HG02642 (cell line): ENCODE data around the gene METTL13.

Source experiments
- ATAC-seq: cut with Tn5 transposase; IDR thresholded peaks from one replicate; pipeline ENCODE4 v1.9.1; 2021; ENCODE audit warnings: mild to moderate bottlenecking; ENCODE audit not compliant: unreplicated experiment, poor library complexity

Gene METTL13

DNA sequence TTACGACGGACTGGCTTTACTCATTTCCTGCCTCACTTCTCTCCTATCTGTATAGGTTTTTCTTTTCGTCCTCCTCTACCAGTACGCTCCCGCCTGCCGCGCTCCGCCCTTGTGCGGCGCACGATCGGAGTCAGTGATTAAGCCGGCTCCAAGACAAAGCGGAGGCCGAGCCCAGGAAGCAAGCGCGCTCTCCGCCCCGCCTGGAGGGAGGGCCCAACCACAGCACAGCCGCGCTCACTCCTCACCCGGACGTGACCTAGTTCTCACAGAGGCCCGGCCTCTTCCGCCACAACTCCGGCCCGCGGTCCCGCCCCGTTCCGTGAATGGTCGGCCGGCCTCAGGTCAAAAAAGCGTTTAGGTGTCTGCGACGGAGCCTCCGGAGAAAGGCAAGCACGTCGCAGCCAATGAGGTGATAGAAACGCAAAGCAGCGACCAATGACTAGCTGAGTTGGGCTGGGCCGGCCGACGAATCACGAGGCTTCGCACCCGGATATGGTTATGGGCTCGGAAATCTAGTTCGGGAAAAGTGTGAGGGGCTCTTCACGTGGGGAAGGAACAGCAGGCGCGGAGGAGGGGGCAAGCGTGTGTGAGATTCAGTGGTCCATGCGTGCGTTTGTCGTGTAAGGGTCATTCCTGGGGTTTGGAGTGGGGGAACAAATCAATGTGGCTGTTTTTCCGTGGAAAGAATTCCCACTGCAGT lies at the start of gene METTL13:
Gene METTL13 (plus strand): TSS at position 485 of the 700 bp plus-strand sequence. CDS start 308 bp downstream, outside the sequence.
- peak; percentile 99 for ATAC-seq

DNA sequence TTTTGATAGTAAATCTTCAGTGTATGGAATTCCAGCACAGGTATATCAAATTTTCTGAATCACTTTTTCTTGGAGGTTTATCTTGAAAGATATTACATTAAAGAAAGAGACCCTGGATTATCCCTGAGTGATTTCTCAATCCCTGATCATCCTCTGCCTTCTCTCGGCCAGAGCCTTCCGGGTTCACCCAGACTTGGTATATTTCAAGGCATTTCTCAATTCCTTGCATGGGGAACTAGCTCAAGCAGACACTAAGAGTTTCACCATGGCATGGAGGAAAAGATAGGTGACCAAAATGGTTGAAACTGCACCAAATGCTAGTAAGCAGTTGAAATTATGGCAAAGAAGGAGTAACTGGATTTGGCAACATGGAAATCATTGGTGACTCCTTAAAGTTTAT lies 45.3 kb upstream of the METTL13 start:
- no peak for ATAC-seq

GRCh38 chr1:171738911-171739310 lies 42.5 kb upstream of the METTL13 start:
- ATAC-seq, result no peak

GRCh38 chr1:171739656-171740055 lies 41.8 kb upstream of the METTL13 start:
- ATAC-seq, result no peak

GRCh38 chr1:171740356-171740863 lies 41.0 kb upstream of the METTL13 start:
- no peak for ATAC-seq

DNA sequence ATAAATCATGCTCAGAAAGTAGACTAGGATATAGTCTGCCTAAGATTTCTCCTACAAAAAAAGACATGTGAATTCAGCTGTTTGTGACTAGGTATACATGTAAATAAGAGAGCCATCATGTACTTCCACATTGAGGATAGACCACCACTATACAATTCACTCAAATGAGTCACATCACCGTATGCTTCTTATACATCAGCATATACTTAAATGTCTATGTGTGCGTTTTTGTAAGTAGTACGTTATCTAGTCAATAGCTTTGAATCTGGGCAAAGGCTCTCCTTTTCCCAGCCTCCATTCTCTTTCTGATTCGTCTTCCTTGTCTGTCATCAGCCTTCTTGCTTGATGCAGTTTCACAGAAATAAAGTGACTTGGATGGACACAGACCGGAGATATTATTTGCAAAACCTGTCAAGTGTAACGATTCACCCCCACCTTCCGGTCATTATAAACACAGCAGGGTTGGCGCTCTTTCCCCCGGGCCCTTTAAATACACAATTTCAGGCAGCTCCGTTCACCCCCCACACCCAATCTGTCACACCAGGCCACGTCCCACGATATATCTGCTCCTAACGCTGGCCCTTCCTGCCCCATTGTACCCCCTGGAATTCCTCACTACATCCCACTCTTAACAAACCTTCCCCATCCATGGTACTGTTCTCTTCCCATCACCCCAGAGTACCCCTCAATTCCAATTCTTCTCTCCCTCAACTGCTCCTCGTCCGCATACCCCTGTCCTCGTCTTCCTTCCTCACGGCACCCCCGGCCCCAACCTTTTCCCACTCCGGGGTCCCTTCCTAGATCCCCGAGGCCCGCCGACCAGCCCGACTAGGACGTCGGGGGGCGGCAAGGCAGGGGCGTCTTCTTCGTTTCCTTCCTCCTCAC lies 40.2 kb upstream of the METTL13 start:
- ATAC-seq, result peak; percentile 31

GRCh38 chr1:171741872-171742576 lies 39.4 kb upstream of the METTL13 start, which contains the start of gene VAMP4:
TSS of gene VAMP4 (minus strand) at chr1:171742065. CDS start at chr1:171738414, 3,651 bp downstream.
- ATAC-seq, result peak; percentile 90

GRCh38 chr1:171742577-171742922 lies 38.9 kb upstream of the METTL13 start:
- peak; percentile 8 for ATAC-seq

DNA sequence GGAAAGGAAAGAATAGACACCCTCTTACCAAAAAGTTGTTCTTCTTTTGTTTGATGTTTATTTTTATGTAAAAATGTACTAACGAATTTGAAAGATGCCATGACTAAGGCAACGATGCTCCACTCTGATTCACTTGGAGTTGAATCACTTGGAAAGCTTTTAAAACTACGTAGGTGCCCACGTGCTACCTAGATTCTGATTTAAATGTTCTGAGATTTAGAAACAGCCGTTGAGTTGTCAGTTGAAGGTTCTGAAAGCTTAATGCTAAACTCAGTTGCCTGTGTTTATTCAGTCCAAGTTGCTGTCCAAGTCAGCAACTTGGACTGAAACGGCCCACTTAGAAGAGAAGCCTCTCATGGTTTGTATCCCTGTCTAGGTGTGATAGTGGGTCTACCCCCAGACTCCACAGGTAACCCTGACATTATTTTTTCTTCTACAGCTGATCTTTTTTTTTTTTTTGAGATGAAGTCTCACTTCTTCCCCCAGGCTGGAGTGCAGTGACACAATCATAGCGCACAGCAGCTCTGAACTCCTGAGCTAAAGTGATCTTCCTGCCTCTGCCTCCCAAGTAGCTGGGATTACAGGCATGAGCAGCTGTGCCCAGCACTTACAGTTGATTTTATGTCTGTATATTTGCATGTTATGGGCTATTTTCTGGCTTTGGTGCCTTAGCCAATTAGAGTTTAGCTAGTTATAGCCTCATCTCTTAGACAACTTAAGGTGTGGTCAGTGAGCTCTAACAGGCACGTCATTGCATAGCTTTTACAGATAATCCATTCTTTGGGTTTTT lies 38.2 kb upstream of the METTL13 start:
- no peak for ATAC-seq

- ATAC-seq, result no peak
These were observed 36.5 kb upstream of the METTL13 start for GRCh38 chr1:171744986-171745385.

DNA sequence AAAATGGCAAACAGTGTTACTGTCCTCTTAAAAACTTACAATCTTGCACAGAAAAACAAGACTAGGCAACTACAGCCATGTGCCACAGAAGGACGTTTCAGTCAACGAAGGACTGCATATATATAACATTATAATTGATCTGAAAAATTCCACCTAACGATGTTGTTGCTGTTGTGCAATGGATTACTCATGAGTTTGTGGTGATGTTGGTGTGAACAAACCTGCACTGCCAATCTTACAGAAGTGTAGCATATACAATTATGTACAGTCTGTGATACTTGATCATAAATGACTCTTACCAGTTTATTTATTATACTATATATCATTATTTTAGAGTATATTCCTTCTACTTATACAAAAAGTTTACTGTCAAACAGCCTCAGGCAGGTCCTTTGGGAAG lies 32.8 kb upstream of the METTL13 start:
- ATAC-seq, result no peak

DNA sequence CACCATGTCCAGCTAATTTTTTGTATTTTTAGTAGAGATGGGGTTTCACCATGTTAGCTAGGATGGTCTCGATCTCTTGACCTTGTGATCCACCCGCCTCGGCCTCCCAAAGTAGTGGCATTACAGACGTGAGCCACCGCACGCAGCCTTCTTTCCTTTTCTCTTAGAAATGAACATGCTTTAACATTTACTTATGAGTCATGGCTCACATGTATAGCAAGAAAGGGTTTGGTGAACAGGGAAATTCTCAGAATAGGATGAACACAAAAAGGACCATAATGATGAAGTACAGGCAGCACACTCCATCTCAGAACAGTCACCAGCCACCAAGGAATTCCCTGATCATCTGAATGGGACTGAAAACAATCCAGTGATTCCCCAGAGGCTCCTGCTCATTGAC lies 30.2 kb upstream of the METTL13 start:
- ATAC-seq, result no peak

- no peak for ATAC-seq
These were observed 28.3 kb upstream of the METTL13 start for GRCh38 chr1:171753182-171753581.

- no peak for ATAC-seq
These were observed 27.6 kb upstream of the METTL13 start for GRCh38 chr1:171753685-171754352.

DNA sequence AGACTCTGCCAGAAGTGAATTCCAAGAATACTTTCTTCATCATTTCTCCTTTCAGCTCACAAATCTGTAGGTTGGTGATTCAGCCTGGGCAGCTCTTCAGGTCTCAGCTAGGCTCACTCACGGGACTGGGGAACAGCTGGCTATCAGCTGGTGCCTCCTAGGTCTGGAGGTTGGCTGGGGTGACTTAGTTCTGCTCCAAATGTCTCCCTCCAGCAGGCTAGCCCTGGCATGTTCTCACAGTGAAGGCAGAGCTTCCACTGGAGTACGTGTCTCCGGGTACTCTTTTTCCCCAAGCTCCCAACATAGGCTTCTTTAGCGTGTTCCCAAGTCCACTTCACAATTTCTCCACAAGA lies 27.1 kb upstream of the METTL13 start:
- ATAC-seq, result no peak

DNA sequence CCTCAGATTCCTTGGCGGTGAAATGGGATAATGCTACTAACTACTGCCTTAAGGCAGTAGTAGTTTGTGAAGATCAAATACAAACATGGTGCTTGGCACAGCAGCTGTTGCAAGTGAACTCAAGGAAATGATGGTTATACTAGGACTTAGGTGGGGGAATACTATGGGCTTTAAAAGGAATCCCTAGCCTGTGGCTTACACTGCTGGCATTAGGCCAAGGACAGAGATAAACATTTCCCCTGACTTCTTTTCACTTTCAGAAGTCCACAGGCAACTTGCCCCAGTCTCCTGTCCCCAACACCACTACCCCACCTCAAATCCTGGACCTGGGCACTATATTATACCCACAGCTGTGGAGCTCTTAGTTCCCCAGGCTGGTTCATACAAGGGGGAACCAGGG lies 26.5 kb upstream of the METTL13 start:
- ATAC-seq, result no peak

- ATAC-seq, result no peak
These were observed 24.6 kb upstream of the METTL13 start for GRCh38 chr1:171756856-171757255.

DNA sequence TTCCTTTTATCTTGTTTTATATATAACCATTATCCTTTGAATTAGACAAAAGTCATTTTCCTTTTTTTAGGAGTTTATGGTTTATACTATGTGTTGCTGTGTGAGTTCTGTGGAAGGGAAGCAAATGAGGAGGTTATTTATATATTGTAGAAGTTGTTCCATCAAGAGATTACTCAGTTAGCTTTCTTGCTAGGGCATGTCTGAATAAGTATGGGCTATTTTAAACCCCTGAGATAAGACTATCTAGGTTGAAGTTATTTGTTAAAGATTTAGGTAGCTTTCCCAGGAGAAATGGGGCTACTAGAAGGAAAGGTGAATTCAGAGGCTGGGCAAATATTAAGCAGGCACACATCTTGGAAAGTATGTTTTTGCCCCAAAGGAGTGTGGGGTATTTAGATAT lies 23.4 kb upstream of the METTL13 start:
- ATAC-seq, result no peak

DNA sequence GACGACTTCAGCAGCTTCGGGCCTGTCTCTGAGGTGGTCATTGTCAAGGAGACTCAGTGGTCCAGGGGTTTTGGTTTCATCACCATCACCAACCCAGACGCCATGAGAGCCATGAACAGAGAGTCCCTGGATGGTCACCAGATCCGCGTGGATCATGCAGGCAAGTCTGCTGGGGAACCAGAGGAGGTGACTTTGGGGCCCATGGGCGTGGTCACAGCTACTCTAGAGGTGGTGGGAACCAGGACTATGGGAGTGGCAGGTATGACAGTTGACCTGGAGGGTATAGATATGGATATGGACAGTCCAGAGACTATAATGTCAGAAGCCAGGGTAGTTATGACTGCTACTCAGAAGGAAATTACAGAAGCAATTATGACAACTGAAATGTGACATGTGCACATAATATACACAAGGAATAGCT lies 19.3 kb upstream of the METTL13 start:
- no peak for ATAC-seq
